Measurements from ENCODE around the gene PRSS1.
"Not testable (repeated sequence)": the region's sequence is repeated elsewhere in the genome, so short reads cannot be mapped to it uniquely, and the experiment has no call there.

Gene PRSS1

GRCh38 chr7:142722248-142722794 lies 27.0 kb upstream of the PRSS1 start:
- Histone ChIP-seq H3K36me3 (ENCODE audit: insufficient read depth, low read length) (no peaks in the 10 kb centered on the region), H3K9me3 (ENCODE audit: control insufficient read depth, insufficient read depth, low read length) (no peaks in the 10 kb centered on the region), H3K4me1 (ENCODE audit: insufficient read depth, low read length) (no peaks in the 10 kb centered on the region), H3K9ac (ENCODE audit: low read depth, low read length) (no peak overlapping the region)

GRCh38 chr7:142733271-142733670 lies 16.0 kb upstream of the PRSS1 start:
- Histone ChIP-seq H3K9ac (ENCODE audit: low read depth, low read length) (no peak overlapping the region), H3K9me3 (ENCODE audit: control insufficient read depth, insufficient read depth, low read length) (no peaks in the 10 kb centered on the region), H3K36me3 (ENCODE audit: insufficient read depth, low read length) (no peaks in the 10 kb centered on the region), H3K4me1 (ENCODE audit: insufficient read depth, low read length) (no peaks in the 10 kb centered on the region)

- Histone ChIP-seq H3K9ac (ENCODE audit: low read depth, low read length) (no peak overlapping the region), H3K9me3 (ENCODE audit: control insufficient read depth, insufficient read depth, low read length) (no peaks in the 10 kb centered on the region), H3K36me3 (ENCODE audit: insufficient read depth, low read length) (no peaks in the 10 kb centered on the region), H3K4me1 (ENCODE audit: insufficient read depth, low read length) (no peaks in the 10 kb centered on the region)
Observed at GRCh38 chr7:142739923-142740492, 9.3 kb upstream of the PRSS1 start.

DNA sequence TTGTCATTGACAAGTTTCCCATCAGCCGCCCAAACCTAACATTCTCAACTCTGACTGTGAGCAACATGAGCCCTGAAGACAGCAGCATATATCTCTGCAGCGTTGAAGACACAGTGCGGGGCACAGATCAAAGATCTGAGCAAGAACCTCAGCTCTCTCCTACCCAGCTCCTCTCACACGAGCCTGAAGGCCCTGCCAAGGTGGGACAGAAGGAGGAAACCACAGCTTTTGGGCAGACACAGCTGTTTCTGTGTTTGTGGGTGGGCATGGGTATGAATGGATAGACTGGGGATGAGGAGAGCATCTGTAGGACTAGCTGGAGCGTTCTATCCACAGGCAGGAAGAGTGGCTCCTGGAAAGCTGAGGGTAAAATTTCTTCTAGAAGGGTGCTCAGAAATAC lies 8.5 kb upstream of the PRSS1 start:
- no peaks in the 10 kb centered on the region for H3K9me3 ChIP-seq (ENCODE audit: control insufficient read depth, insufficient read depth, low read length)
- no peaks in the 10 kb centered on the region for H3K4me1 ChIP-seq (ENCODE audit: insufficient read depth, low read length)
- no peak overlapping the region for H3K9ac ChIP-seq (ENCODE audit: low read depth, low read length)
- H3K36me3 ChIP-seq (ENCODE audit: insufficient read depth, low read length): no peaks in the 10 kb centered on the region

DNA sequence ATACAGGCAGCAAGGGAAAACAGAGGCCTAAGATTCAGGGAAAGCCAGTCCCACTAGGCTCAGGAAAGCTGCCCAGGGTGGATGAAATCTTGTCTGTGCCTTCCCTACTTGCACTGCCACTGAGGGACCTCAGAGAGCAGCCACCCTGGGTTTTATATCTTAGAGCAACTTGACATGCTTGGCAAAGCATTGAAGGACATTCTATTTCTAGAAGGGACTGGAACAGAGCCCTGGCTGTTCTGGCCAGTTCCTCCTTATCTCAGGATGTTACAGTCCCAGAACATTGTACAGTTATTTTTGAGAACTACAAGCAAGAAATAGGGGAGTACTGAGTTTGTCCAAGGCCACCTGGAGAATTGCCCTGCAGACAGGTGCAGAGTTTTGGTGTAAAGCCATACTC lies 7.3 kb upstream of the PRSS1 start:
- H3K9ac ChIP-seq (ENCODE audit: low read depth, low read length); H3K9me3 ChIP-seq (ENCODE audit: control insufficient read depth, insufficient read depth, low read length); H3K4me1 ChIP-seq (ENCODE audit: insufficient read depth, low read length); H3K36me3 ChIP-seq (ENCODE audit: insufficient read depth, low read length): not testable (repeated sequence)

GRCh38 chr7:142745091-142745635 lies 4.1 kb upstream of the PRSS1 start:
- H3K4me1 ChIP-seq (ENCODE audit: insufficient read depth, low read length): no peaks in the 10 kb centered on the region
- no peaks in the 10 kb centered on the region for H3K36me3 ChIP-seq (ENCODE audit: insufficient read depth, low read length)
- H3K9me3 ChIP-seq (ENCODE audit: control insufficient read depth, insufficient read depth, low read length): no peaks in the 10 kb centered on the region

DNA sequence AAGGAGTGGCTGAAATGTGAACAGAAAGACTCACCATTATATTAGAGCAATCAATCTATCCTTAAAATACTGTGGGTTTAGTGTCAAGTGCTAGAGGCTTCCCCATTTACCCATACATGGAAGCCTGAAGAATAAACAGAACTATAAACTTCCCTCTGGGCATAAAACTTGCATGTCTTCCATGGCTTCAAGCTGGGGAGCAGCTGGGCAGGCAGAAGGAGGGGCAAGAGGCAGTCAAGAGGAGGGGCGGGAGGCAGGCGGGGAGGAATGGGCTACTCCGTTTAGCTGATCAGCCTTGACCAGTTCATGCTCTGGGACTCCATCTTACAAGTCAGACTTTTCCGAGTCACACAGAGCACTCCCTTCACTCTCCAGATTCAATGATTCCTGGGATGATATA lies 3.5 kb upstream of the PRSS1 start:
- Histone ChIP-seq H3K4me1 (ENCODE audit: insufficient read depth, low read length) (no peaks in the 10 kb centered on the region), H3K36me3 (ENCODE audit: insufficient read depth, low read length) (no peaks in the 10 kb centered on the region), H3K9ac (ENCODE audit: low read depth, low read length) (no peak overlapping the region), H3K9me3 (ENCODE audit: control insufficient read depth, insufficient read depth, low read length) (no peaks in the 10 kb centered on the region)

More at GRCh38 chr7:142745091-142745635, 4.1 kb upstream of the PRSS1 start:
- H3K9ac ChIP-seq (ENCODE audit: low read depth, low read length): no peak overlapping the region

- no peaks in the 10 kb centered on the region for H3K9me3 ChIP-seq (ENCODE audit: control insufficient read depth, insufficient read depth, low read length)
- H3K9ac ChIP-seq (ENCODE audit: low read depth, low read length): no peak overlapping the region
- H3K4me1 ChIP-seq (ENCODE audit: insufficient read depth, low read length): no peaks in the 10 kb centered on the region
- no peaks in the 10 kb centered on the region for H3K36me3 ChIP-seq (ENCODE audit: insufficient read depth, low read length)
Observed at GRCh38 chr7:142746264-142746663, 3.0 kb upstream of the PRSS1 start.

DNA sequence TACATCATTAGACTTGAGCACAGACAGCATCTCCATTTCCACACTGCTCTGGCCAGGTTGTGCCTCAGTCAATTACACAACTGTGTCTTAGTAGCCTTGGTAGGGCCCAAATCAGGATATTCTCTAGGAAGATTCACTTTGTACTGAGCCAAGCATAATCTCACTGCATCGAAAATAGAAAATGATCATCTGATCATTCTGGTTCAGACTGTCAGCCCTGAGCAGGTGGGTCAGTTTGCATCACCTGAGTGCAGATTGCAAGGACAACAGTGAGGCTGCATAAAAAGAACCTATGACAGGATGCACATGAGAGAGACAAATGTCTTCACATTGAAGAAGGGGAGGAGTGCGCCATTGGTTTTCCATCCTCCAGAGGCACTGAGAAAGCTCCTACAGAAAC lies 862 bp upstream of the PRSS1 start:
- not testable (repeated sequence) for H3K36me3 ChIP-seq (ENCODE audit: insufficient read depth, low read length); H3K9me3 ChIP-seq (ENCODE audit: control insufficient read depth, insufficient read depth, low read length); H3K9ac ChIP-seq (ENCODE audit: low read depth, low read length); H3K4me1 ChIP-seq (ENCODE audit: insufficient read depth, low read length)

DNA sequence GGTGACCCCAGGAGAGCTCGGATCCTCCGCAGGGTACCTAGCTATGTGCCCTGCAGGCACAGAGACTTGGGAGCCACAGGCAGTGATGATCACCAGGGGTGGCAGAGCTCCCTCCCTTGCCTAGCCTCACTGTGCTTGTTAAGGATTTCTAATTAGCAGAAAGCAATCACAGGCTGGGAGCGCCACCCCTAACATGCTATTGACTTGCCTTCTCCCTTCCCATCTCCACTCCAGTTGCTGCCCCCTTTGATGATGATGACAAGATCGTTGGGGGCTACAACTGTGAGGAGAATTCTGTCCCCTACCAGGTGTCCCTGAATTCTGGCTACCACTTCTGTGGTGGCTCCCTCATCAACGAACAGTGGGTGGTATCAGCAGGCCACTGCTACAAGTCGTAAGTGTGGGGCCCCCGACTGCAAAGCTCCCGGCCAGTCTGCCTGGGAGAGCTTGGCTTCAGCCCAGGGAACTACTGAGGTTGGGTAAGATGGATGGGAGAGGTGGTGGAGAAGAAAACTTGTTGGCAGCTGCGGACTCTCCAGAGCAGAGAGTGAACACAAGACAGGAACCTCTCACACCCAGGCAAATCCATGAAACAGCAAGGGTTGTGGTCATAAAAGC lies 1.2 kb downstream of the PRSS1 start:
- no peaks in the 10 kb centered on the region for H3K9me3 ChIP-seq (ENCODE audit: control insufficient read depth, insufficient read depth, low read length)
- H3K9ac ChIP-seq (ENCODE audit: low read depth, low read length): no peak overlapping the region
- H3K4me1 ChIP-seq (ENCODE audit: insufficient read depth, low read length): no peaks in the 10 kb centered on the region
- H3K36me3 ChIP-seq (ENCODE audit: insufficient read depth, low read length): no peaks in the 10 kb centered on the region

GRCh38 chr7:142751526-142752175 lies 2.4 kb downstream of the PRSS1 start:
- H3K9ac ChIP-seq (ENCODE audit: low read depth, low read length); H3K36me3 ChIP-seq (ENCODE audit: insufficient read depth, low read length); H3K4me1 ChIP-seq (ENCODE audit: insufficient read depth, low read length); H3K9me3 ChIP-seq (ENCODE audit: control insufficient read depth, insufficient read depth, low read length): not testable (repeated sequence)

GRCh38 chr7:142752376-142753225 lies 3.3 kb downstream of the PRSS1 start:
- no peaks in the 10 kb centered on the region for H3K9me3 ChIP-seq (ENCODE audit: control insufficient read depth, insufficient read depth, low read length)
- no peaks in the 10 kb centered on the region for H3K4me1 ChIP-seq (ENCODE audit: insufficient read depth, low read length)
- H3K9ac ChIP-seq (ENCODE audit: low read depth, low read length): no peak overlapping the region
- H3K36me3 ChIP-seq (ENCODE audit: insufficient read depth, low read length): no peaks in the 10 kb centered on the region

DNA sequence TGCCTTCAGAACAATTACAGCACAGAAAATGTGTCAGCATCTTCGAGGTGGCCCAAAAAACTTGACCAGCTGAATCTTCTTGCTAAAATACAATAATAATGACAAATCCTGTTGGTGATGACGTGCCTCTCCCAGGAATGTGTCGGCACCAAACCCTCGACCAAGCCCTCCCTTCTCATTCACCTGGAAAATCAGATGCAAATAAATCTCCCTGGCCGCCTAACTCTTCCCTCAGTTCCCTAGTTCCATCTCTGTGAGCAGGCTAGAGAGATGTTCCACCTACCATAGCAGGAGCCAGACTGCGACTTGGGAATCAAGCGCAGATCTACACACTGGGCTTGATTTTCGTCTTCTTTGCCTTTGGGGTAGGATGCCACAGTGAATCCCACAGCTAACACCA lies 4.1 kb downstream of the PRSS1 start:
- Histone ChIP-seq H3K4me1 (ENCODE audit: insufficient read depth, low read length) (no peaks in the 10 kb centered on the region), H3K9me3 (ENCODE audit: control insufficient read depth, insufficient read depth, low read length) (no peaks in the 10 kb centered on the region), H3K9ac (ENCODE audit: low read depth, low read length) (no peak overlapping the region), H3K36me3 (ENCODE audit: insufficient read depth, low read length) (no peaks in the 10 kb centered on the region)

GRCh38 chr7:142753925-142754491 lies 4.7 kb downstream of the PRSS1 start:
- H3K36me3 ChIP-seq (ENCODE audit: insufficient read depth, low read length); H3K9me3 ChIP-seq (ENCODE audit: control insufficient read depth, insufficient read depth, low read length); H3K9ac ChIP-seq (ENCODE audit: low read depth, low read length); H3K4me1 ChIP-seq (ENCODE audit: insufficient read depth, low read length): not testable (repeated sequence)
